DMS53 (cell line): ENCODE measurements around the gene SMIM17.

ENCODE experiments used
- DNase-seq: peaks from one replicate; lab custom pipeline; 2025; lab: John Stamatoyannopoulos, UW

The SMIM17 gene

GRCh38 chr19:56642711-56643459 is at the start of gene SMIM17:
TSS of gene SMIM17 (plus strand) at chr19:56643159. CDS start at chr19:56645668, 2,509 bp downstream.
- no peak for DNase-seq

- DNase-seq: no peak
These were observed 48.5 kb upstream of the SMIM17 start for GRCh38 chr19:56594446-56594782.

GRCh38 chr19:56594783-56595547 is 48.0 kb upstream of the SMIM17 start, which contains the start of gene ZNF71:
TSS of gene ZNF71 (plus strand) at chr19:56595302. CDS start at chr19:56601559, 6,257 bp downstream.
- peak; percentile 89 for DNase-seq

- no peak for DNase-seq
These were observed 47.4 kb upstream of the SMIM17 start for GRCh38 chr19:56595548-56595899.

GRCh38 chr19:56596676-56597075 is 46.3 kb upstream of the SMIM17 start:
- DNase-seq: no peak

GRCh38 chr19:56597696-56598095 is 45.3 kb upstream of the SMIM17 start:
- no peak for DNase-seq

GRCh38 chr19:56601375-56601774 is 41.6 kb upstream of the SMIM17 start:
- no peak for DNase-seq

- no peak for DNase-seq
These were observed 39.1 kb upstream of the SMIM17 start for GRCh38 chr19:56603829-56604228.

- no peak for DNase-seq
These were observed 34.5 kb upstream of the SMIM17 start for GRCh38 chr19:56608274-56608964.

- no peak for DNase-seq
These were observed 31.7 kb upstream of the SMIM17 start for GRCh38 chr19:56611288-56611687.

GRCh38 chr19:56612737-56613136 is 30.2 kb upstream of the SMIM17 start:
- DNase-seq: no peak

- no peak for DNase-seq
These were observed 29.3 kb upstream of the SMIM17 start for GRCh38 chr19:56613639-56614038.

GRCh38 chr19:56617531-56617930 is 25.4 kb upstream of the SMIM17 start:
- DNase-seq: peak; percentile 75

GRCh38 chr19:56619121-56619520 is 23.8 kb upstream of the SMIM17 start:
- no peak for DNase-seq

GRCh38 chr19:56622374-56622773 is 20.6 kb upstream of the SMIM17 start:
- DNase-seq: no peak

GRCh38 chr19:56623006-56623405 is 20.0 kb upstream of the SMIM17 start:
- no peak for DNase-seq

- no peak for DNase-seq
These were observed 17.3 kb upstream of the SMIM17 start for GRCh38 chr19:56625708-56626107.

GRCh38 chr19:56633021-56633420 is 9.9 kb upstream of the SMIM17 start:
- no peak for DNase-seq

- DNase-seq: peak; percentile 83
These were observed 4.9 kb upstream of the SMIM17 start for GRCh38 chr19:56637976-56638555.

GRCh38 chr19:56639217-56639616 is 3.7 kb upstream of the SMIM17 start:
- DNase-seq: peak; percentile 49

- no peak for DNase-seq
These were observed 549 bp downstream of the SMIM17 start for GRCh38 chr19:56643460-56643955.

GRCh38 chr19:56654151-56654550 is 11.2 kb downstream of the SMIM17 start:
- DNase-seq: no peak
